Measurements from ENCODE around the gene PSRC1.

GRCh38 chr1:109265016-109265415 is 17.9 kb downstream of the PSRC1 start:
- TF ChIP-seq CTCF (IDR thresholded peaks at IDR 0.05) = no peak
- TF ChIP-seq ZFX (IDR thresholded peaks at IDR 0.05; ENCODE audit: borderline replicate concordance) = no peak

All from 22Rv1 (cell line).